MM.1S (cell line): ENCODE results near the gene SHROOM3.

ENCODE experiments used
- DNase-seq: peaks from one replicate; pipeline ENCODE4 v3.0.0-alpha.2; 2015
- H2AFZ ChIP-seq: fragments of 300-600 bp; sonication (generic); 2 replicates; pipeline ENCODE4 v1.6.0; 2016; ENCODE audit warnings: antibody characterized with exemption, low read length
- H3F3A ChIP-seq: fragments of 300-600 bp; sonication (generic); 2 replicates; pipeline ENCODE4 v1.6.1; 2016; ENCODE audit warnings: mild to moderate bottlenecking, antibody characterized with exemption, low read length, moderate library complexity, mixed read lengths; ENCODE audit not compliant: insufficient read depth
- H3K27ac ChIP-seq: fragments of 300-600 bp; sonication (generic); 2 replicates; pipeline ENCODE4 v1.5.1; 2016; ENCODE audit warnings: mild to moderate bottlenecking, low read length
- H3K27me3 ChIP-seq: fragments of 300-600 bp; sonication (generic); replicated peaks from 2 replicates; pipeline ENCODE4 v1.6.0; 2016; ENCODE audit warnings: low read length; ENCODE audit not compliant: insufficient read depth
- H3K36me3 ChIP-seq: fragments of 300-600 bp; sonication (generic); replicated peaks from 2 replicates; pipeline ENCODE4 v1.6.1; 2016; ENCODE audit warnings: mild to moderate bottlenecking, low read length, mixed read lengths; ENCODE audit not compliant: insufficient read depth
- H3K4me1 ChIP-seq: fragments of 300-600 bp; sonication (generic); 2 replicates; pipeline ENCODE4 v1.6.1; 2016; ENCODE audit warnings: low read length, mixed read lengths
- H3K4me2 ChIP-seq: fragments of 300-600 bp; sonication (generic); 2 replicates; pipeline ENCODE4 v1.6.0; 2016; ENCODE audit warnings: low read depth, low read length
- H3K4me3 ChIP-seq: fragments of 300-600 bp; sonication (generic); 2 replicates; pipeline ENCODE4 v1.5.1; 2016; ENCODE audit warnings: low read length, mixed read lengths
- H3K79me2 ChIP-seq: fragments of 300-600 bp; sonication (generic); 2 replicates; pipeline ENCODE4 v1.6.1; 2016; ENCODE audit warnings: mixed run types, low read length, mixed read lengths
- H3K9ac ChIP-seq: fragments of 300-600 bp; sonication (generic); 2 replicates; pipeline ENCODE4 v1.6.1; 2016; ENCODE audit warnings: low read length, mixed read lengths
- H3K9me2 ChIP-seq: fragments of 300-600 bp; sonication (generic); replicated peaks from 2 replicates; pipeline ENCODE4 v1.6.1; 2016; ENCODE audit warnings: mild to moderate bottlenecking, low read length, mixed read lengths; ENCODE audit not compliant: insufficient read depth
- H3K9me3 ChIP-seq: fragments of 300-600 bp; sonication (generic); replicated peaks from 2 replicates; pipeline ENCODE4 v1.6.1; 2016; ENCODE audit warnings: mild to moderate bottlenecking, low read length, mixed read lengths; ENCODE audit not compliant: insufficient read depth
- H4K20me1 ChIP-seq: fragments of 300-600 bp; sonication (generic); 2 replicates; pipeline ENCODE4 v1.6.1; 2016; ENCODE audit warnings: mild to moderate bottlenecking, low read length, moderate library complexity, mixed read lengths; ENCODE audit not compliant: insufficient read depth
- EZH2 ChIP-seq: fragments of 300-600 bp; sonication (generic); optimal IDR thresholded peaks from 2 replicates; pipeline ENCODE3; 2017; ENCODE audit warnings: low read depth, mild to moderate bottlenecking, antibody characterized with exemption, low read length, mixed read lengths
- EZH2phosphoT487 ChIP-seq: fragments of 300-600 bp; sonication (generic); IDR thresholded peaks from 2 replicates; pipeline ENCODE4 v1.6.1; 2018; ENCODE audit warnings: antibody characterized with exemption, low read length
- TF ChIP-seq, protein P1 (sequence below): fragments of 300-600 bp; sonication (generic); IDR thresholded peaks from 2 replicates; pipeline ENCODE4 v1.5.1; 2016; ENCODE audit warnings: antibody characterized with exemption, low read length, mixed read lengths

Gene SHROOM3

DNA sequence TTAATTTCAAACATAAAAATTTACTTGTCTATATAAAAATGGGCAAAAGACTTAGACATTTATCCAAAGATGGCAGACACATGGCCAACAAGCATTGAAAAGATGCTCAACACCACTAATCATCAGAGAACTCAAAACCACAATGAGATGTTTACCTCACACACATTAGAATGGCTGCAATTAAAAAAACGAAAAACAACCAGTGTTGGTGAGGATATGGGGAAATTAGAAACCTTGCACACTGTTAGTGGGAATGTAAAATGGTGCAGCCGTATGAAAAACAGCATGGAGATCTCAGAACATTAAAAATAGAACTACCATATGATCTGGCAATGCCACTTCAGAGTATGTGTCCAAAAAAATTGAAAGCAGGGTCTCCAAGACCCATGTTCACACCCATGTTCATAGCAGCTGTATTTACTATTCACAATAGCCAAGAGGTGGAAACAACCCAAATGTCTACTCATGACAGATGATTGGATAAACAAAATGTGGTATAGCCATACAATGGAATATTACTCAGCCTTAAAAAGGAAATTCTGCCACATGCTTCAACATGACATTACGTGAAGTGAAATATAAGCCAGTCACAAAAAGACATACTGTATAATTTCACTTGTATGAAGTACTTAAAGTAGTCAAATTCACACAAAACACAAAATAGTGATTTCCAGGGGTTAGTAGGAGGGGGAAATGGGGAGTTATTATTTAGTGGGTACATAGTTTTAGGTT, 316.7 kb downstream of the SHROOM3 start:
- Histone ChIP-seq H3K27ac (no peak overlapping the region), H3K9me2 (no peaks in the 10 kb centered on the region), H3K27me3 (no peaks in the 10 kb centered on the region), H4K20me1 (no peaks in the 10 kb centered on the region), H3K4me2 (no peak overlapping the region), H3K79me2 (peaks cover 22% of the 10 kb centered on the region), H3F3A (no peaks in the 10 kb centered on the region), H3K9ac (no peak overlapping the region), H3K4me3 (no peak overlapping the region), H3K4me1 (no peaks in the 10 kb centered on the region), H3K9me3 (no peaks in the 10 kb centered on the region), H2AFZ (no peak overlapping the region), H3K36me3 (peaks cover 6% of the 10 kb centered on the region; the same call in 1 of the 2 replicates)
- no peak for DNase-seq
- no peak for TF ChIP-seq EZH2phosphoT487
- no peak for TF ChIP-seq EZH2
- TF ChIP-seq, protein P1, sequence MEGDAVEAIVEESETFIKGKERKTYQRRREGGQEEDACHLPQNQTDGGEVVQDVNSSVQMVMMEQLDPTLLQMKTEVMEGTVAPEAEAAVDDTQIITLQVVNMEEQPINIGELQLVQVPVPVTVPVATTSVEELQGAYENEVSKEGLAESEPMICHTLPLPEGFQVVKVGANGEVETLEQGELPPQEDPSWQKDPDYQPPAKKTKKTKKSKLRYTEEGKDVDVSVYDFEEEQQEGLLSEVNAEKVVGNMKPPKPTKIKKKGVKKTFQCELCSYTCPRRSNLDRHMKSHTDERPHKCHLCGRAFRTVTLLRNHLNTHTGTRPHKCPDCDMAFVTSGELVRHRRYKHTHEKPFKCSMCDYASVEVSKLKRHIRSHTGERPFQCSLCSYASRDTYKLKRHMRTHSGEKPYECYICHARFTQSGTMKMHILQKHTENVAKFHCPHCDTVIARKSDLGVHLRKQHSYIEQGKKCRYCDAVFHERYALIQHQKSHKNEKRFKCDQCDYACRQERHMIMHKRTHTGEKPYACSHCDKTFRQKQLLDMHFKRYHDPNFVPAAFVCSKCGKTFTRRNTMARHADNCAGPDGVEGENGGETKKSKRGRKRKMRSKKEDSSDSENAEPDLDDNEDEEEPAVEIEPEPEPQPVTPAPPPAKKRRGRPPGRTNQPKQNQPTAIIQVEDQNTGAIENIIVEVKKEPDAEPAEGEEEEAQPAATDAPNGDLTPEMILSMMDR: no peak

DNA sequence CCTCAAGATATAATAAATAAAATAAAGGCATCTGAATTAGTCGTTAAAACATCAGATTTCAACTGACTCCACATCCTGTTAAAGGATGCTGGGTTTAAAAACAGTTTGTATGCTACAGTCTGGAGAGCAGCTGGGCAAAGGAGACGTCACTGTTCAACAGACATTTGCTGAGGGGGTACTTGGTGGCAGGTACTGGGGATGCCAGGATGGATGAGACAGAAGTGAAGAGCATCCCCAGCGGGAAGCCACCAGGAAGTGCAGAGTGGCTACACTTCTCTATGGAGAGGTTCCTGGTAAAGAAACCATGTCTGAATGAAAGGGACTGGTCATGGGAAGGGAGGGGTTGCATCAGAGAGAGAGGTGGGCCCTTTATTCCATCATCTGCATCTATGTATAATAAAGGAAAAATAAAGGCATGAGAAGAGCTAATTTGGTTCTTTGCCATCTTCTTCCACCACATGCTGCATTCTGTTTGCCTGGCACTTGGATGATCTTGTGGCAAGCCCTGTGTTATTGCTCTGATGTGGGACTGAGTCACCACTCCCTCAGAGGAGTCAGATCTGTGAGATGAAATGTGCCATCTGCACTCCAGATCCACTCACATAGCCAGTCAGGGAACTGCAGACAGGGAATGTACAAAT, 318.0 kb downstream of the SHROOM3 start:
- Histone ChIP-seq H2AFZ (no peak overlapping the region), H3K4me3 (no peak overlapping the region)

DNA sequence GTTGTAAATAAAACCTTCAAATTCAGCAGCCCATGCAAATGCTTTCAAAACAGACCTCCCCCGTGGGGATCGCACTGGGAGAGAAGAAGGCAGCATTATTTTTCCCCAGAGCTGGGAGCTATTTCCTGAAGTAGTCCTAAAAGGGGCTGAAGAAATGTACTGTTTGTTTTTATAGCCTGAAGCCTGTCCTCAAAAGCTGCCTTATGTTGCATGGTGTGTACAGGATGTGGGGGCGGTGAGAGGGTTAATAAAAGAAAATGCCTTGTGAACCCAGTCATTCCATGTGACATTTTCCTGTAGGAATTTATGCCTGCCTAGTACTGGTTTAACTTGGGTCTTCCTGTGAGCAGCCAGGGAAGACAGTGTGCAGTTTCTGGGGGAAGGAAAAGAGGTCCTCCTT, 318.8 kb downstream of the SHROOM3 start:
- H3K4me3 ChIP-seq: no peak overlapping the region
- peaks cover 3% of the 10 kb centered on the region; the same call in 1 of the 2 replicates for H3F3A ChIP-seq
- no peaks in the 10 kb centered on the region for H3K9me2 ChIP-seq
- H3K4me2 ChIP-seq: no peak overlapping the region
- no peak for TF ChIP-seq EZH2phosphoT487
- no peak for TF ChIP-seq EZH2
- TF ChIP-seq, protein P1: no peak
- peaks cover 6% of the 10 kb centered on the region; the same call in 1 of the 2 replicates for H3K36me3 ChIP-seq
- no peaks in the 10 kb centered on the region for H3K4me1 ChIP-seq
- H2AFZ ChIP-seq: no peak overlapping the region
- H4K20me1 ChIP-seq: no peaks in the 10 kb centered on the region
- H3K9ac ChIP-seq: no peak overlapping the region
- peaks cover 6% of the 10 kb centered on the region; the same call in 1 of the 2 replicates for H3K79me2 ChIP-seq
- no peak overlapping the region for H3K27ac ChIP-seq
- no peaks in the 10 kb centered on the region for H3K27me3 ChIP-seq
- no peaks in the 10 kb centered on the region for H3K9me3 ChIP-seq
- DNase-seq: no peak

More for the DNA sequence above, 318.0 kb downstream of the SHROOM3 start:
- Histone ChIP-seq H3K79me2 (peaks cover 12% of the 10 kb centered on the region), H3K27ac (no peak overlapping the region), H3K4me1 (no peaks in the 10 kb centered on the region), H3K9ac (no peak overlapping the region), H3F3A (peaks cover 3% of the 10 kb centered on the region; the same call in 1 of the 2 replicates), H3K9me2 (no peaks in the 10 kb centered on the region), H3K27me3 (no peaks in the 10 kb centered on the region), H4K20me1 (no peaks in the 10 kb centered on the region), H3K9me3 (no peaks in the 10 kb centered on the region), H3K36me3 (peaks cover 6% of the 10 kb centered on the region; the same call in 1 of the 2 replicates), H3K4me2 (no peak overlapping the region)
- TF ChIP-seq, protein P1: no peak
- TF ChIP-seq EZH2phosphoT487 (no peak), EZH2 (no peak)
- DNase-seq: no peak
